Measurements from ENCODE around the gene PTPRB. TPM values are rescaled to one million over a fixed set of nuclear protein-coding genes. Genes with fewer than 3 reads are reported as not detected.

Gene PTPRB
- total RNA-seq, 3 donors from 2014 or later: 18.4 to 36.1 (median 33.6) TPM

GRCh38 chr12:70487440-70487839, 149.8 kb downstream of the PTPRB start:
- Histone ChIP-seq H3K36me3 (no peaks in the 10 kb centered on the region), H3K4me1 (no peaks in the 10 kb centered on the region), H3K27ac (no peak overlapping the region), H3K4me3 (no peak overlapping the region), H3K9me3 (no peaks in the 10 kb centered on the region), H3K27me3 (no peaks in the 10 kb centered on the region)
- no peak for TF ChIP-seq POLR2A (IDR thresholded peaks at IDR 0.05)
- no peak for TF ChIP-seq POLR2AphosphoS5 (IDR thresholded peaks at IDR 0.05)
- TF ChIP-seq CTCF (IDR thresholded peaks at IDR 0.05): no peak
- intact Hi-C loops (cut with DNase I; ENCODE audit: low total_unique reads): no loop called here
- no peak for DNase-seq (ENCODE audit: low spot score in 2 of 2)

DNA sequence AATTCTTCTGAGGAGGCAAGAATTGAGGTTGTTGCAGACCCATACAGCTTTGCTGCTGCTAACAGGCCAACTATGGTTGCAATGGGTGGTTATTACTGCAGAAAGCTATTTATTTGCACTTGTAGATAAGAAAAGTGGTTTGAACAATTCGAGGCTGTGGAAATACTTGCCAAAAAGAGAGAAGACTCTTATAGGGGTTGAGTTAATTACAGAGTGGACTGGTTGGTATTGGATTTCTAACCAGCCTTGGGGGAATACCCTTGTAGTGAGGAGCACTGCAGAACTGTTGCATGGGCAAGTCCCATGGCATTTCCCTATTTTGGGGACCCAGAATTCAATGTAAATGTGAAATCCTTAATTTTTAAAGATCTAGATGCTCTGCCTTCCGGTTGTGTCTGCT, 150.6 kb downstream of the PTPRB start:
- H3K9me3 ChIP-seq: no peaks in the 10 kb centered on the region

GRCh38 chr12:70485704-70486103, 151.5 kb downstream of the PTPRB start:
- no peaks in the 10 kb centered on the region for H3K36me3 ChIP-seq
- TF ChIP-seq POLR2A (IDR thresholded peaks at IDR 0.05): no peak
- no peak for TF ChIP-seq CTCF (IDR thresholded peaks at IDR 0.05)
- TF ChIP-seq POLR2AphosphoS5 (IDR thresholded peaks at IDR 0.05): no peak
- no peaks in the 10 kb centered on the region for H3K9me3 ChIP-seq
- no peaks in the 10 kb centered on the region for H3K27me3 ChIP-seq
- no peaks in the 10 kb centered on the region for H3K4me1 ChIP-seq
- DNase-seq (ENCODE audit: low spot score in 2 of 2): no peak
- no peak overlapping the region for H3K27ac ChIP-seq
- intact Hi-C loops (cut with DNase I; ENCODE audit: low total_unique reads): no loop called here
- no peak overlapping the region for H3K4me3 ChIP-seq

More for the DNA sequence above, 150.6 kb downstream of the PTPRB start:
- no peak for DNase-seq (ENCODE audit: low spot score in 2 of 2)
- intact Hi-C loops (cut with DNase I; ENCODE audit: low total_unique reads): no loop called here
- H3K36me3 ChIP-seq: no peaks in the 10 kb centered on the region
- H3K27me3 ChIP-seq: no peaks in the 10 kb centered on the region
- no peak for TF ChIP-seq CTCF (IDR thresholded peaks at IDR 0.05)
- TF ChIP-seq POLR2A (IDR thresholded peaks at IDR 0.05): no peak
- no peak for TF ChIP-seq POLR2AphosphoS5 (IDR thresholded peaks at IDR 0.05)
- no peak overlapping the region for H3K27ac ChIP-seq
- H3K4me3 ChIP-seq: no peak overlapping the region
- no peaks in the 10 kb centered on the region for H3K4me1 ChIP-seq

DNA sequence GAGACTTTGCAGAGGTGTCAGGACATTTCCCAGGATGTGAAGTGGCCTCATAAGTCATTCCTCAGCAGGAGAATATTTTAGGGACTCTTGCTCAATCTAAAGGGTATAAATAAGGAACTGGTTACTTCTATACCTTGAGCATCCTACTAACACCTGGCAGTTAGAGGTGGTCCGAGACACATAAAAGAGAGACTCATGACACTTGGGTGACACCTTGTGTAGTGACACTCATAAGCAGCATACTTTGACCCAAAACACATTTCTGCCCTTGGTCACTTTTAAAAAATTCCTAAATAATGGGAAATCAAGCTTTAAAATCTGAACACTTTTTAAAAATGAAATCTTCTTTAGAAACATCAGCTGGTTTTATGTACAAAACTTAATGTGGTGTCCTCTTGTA, 152.8 kb downstream of the PTPRB start:
- Histone ChIP-seq H3K9me3 (no peaks in the 10 kb centered on the region), H3K4me1 (no peaks in the 10 kb centered on the region), H3K36me3 (no peaks in the 10 kb centered on the region), H3K4me3 (no peak overlapping the region), H3K27ac (no peak overlapping the region), H3K27me3 (no peaks in the 10 kb centered on the region)
- intact Hi-C loops (cut with DNase I; ENCODE audit: low total_unique reads): no loop called here
- no peak for DNase-seq (ENCODE audit: low spot score in 2 of 2)
- TF ChIP-seq POLR2AphosphoS5 (IDR thresholded peaks at IDR 0.05) (no peak), POLR2A (IDR thresholded peaks at IDR 0.05) (no peak), CTCF (IDR thresholded peaks at IDR 0.05) (no peak)

DNA sequence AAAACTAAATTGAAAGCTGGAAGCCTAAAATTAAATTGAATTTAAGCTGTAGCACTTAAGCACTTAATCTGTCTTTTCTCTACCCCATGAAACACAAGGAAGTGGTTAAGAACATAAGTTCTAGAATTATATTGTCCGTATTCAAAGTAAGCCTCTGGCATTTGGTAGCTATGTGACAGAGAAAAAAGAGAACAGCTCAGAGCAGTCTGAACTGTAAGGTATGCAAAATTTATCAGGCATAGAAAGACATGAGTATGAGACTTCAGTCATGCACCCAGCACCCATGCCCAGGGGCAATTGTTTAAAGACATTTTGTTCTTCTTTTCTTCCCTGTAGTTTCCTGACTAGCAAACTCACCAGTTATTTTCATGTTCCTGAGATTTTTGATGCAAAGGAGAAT, 154.5 kb downstream of the PTPRB start:
- TF ChIP-seq CTCF (IDR thresholded peaks at IDR 0.05) (no peak), POLR2AphosphoS5 (IDR thresholded peaks at IDR 0.05) (no peak), POLR2A (IDR thresholded peaks at IDR 0.05) (no peak)

More for the DNA sequence above, 154.5 kb downstream of the PTPRB start:
- intact Hi-C loops (cut with DNase I; ENCODE audit: low total_unique reads): no loop called here
- H3K27ac ChIP-seq: no peak overlapping the region
- no peaks in the 10 kb centered on the region for H3K27me3 ChIP-seq
- no peaks in the 10 kb centered on the region for H3K36me3 ChIP-seq
- H3K4me1 ChIP-seq: no peaks in the 10 kb centered on the region
- H3K9me3 ChIP-seq: no peaks in the 10 kb centered on the region
- no peak for DNase-seq (ENCODE audit: low spot score in 2 of 2)
- no peak overlapping the region for H3K4me3 ChIP-seq
